Middle frontal gyrus (tissue), 1 donor: ENCODE measurements around the gene ITPR1.

Experiments used
- DNase-seq: peaks from one replicate; pipeline ENCODE4 v3.0.0-alpha.2; 2015; ENCODE audit warnings: low spot score; ENCODE audit errors: extremely low spot score

The ITPR1 gene

GRCh38 chr3:4678320-4678719, 185.2 kb downstream of the ITPR1 start:
- no peak for DNase-seq

GRCh38 chr3:4680227-4680691, 187.1 kb downstream of the ITPR1 start:
- no peak for DNase-seq

DNA sequence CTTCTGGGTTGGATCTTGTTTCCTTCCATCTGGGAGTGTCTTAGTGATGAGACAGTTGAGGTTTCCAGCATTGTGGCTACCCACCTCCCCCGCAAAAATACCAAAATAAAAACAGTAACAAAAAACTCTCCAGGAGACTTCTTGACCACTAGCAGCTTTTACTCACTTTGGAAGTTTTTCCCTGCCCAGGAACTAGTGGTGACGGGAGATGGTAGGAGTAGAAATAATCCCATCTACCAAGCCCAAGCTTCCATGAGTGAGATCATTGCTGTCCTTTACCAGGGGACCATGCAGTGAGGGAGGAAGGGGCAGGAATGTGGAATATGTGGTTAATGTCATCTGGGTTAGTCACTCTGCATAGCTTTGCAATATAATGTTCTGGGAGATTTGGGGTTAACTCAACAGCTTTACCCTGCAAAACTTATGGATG, 187.7 kb downstream of the ITPR1 start:
- no peak for DNase-seq

DNA sequence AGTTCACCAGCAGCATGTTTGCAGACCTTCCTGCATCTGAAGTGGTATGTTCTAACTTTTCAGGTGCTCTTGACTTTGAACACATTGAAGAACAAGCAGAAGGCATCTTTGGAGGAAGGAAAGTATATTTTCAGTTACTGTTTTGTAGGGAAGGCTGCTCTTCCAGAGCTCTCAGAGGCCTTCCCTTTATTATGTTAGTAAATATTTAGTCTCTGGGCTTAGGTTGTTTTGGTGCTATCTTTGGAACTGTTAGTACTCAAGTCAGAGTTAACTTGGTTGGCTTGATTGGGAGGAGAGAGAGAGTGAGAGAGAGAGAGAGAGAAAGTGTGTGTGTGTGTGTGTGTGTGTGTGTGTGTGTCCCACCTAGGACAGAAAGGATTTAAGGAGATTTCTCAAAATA, 188.2 kb downstream of the ITPR1 start:
- no peak for DNase-seq

DNA sequence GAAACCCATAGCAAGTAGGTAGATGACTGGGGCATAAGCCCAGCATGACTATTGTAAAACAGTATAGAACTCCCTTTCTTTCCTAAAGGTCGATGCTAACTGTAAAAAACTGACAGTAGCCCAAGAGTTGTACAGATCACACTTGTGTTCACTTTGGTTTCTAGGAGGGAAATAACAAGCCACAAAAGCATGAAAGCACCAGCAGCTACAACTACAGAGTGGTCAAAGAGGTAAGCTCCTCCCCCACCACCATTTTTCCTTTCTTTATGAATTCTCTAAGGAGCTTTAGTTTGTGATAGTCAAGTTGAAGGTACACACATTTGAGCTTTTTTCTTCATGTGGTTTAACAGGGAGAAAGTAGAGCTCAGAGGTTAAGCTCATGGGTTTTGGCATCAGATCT, 191.0 kb downstream of the ITPR1 start:
- DNase-seq = no peak

- DNase-seq = no peak
Observed at GRCh38 chr3:4684976-4685375, 191.8 kb downstream of the ITPR1 start.

DNA sequence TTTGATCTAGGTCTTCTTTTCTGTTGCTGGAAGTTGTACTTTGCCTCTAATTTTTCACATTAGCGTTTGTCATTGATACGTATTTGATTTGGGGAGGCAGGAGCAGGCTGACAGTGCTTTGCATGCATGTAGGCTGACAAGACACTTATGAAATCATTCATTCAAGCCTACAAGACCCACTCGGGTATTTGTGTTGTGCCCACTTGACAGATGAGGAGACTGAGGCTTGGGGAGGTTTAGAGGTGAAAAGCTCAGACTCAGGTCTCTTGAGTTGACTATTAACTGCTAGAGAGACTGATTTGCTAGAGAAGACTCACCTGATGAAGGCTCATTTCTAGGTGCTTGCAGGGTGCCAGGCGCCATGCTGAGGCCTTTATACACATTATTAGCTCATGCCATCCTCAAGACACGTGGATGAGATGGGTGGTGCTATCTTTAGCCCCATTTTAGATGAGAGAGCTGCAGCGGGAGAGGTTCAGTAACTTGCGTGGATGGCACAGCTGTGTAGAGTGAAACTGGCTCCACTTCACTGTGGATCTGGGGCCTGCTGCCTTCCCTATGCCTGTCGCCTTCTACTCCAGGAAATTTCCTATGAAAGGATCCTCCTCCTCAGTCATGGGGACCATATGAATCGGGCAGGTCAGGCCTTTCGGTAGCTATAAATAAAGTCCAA, 192.7 kb downstream of the ITPR1 start:
- DNase-seq = no peak

DNA sequence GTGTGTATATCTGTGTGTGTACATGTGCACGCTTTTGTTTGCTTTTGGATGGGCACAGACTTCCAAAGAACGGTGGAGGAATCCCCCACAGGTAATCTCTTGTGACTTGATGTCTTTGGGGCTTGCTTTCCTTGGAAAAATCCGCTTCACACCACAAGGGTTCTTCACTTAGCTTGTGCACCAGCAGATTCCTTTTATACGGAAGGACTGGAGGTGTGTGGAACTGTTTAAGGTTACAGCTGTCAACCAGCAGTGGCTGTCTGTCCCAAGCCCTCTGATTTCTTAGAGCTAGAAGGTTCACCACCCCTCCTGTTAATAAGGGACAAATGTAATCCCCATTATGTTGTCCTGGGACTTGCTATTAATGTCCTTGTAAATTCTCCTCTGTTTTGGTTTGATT, 193.5 kb downstream of the ITPR1 start:
- no peak for DNase-seq

DNA sequence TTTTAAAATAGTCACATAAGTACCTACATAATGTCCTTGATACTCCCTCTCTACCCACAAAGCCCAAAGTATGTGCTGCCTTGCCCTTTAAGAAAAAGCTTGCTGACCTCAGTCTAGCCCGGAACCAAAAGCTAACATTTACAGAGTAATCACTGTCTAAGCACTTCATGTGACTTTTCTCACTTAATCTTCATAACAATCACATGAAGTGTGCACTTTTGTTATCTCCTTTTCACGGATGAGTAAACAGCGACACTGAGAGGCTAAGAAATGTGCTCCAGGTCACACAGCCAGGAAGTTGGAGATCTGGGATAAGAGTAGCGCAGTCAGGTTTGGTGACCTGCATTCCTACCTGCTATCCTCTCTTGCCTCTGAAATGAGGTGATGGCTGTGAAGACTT, 194.0 kb downstream of the ITPR1 start:
- no peak for DNase-seq

DNA sequence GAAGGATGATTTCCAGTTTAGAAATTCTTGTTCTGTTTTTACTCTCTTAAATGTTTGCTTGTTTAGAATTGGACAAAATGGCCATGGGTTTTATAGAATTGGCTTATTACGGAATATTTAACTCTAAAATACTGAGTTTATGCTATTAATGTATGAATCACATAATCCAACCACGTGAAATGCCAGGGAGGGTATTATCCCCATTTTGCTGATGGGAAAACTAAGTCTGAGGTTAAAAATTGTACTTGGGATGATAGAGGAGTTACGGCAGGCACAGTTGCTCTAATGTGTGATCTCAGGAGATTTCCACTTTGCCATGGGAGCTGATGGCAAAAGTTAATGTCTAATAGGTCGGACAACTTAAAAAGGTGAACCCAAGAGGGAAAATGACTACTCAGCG, 194.4 kb downstream of the ITPR1 start:
- no peak for DNase-seq

GRCh38 chr3:4688411-4688810, 195.3 kb downstream of the ITPR1 start:
- DNase-seq = no peak

DNA sequence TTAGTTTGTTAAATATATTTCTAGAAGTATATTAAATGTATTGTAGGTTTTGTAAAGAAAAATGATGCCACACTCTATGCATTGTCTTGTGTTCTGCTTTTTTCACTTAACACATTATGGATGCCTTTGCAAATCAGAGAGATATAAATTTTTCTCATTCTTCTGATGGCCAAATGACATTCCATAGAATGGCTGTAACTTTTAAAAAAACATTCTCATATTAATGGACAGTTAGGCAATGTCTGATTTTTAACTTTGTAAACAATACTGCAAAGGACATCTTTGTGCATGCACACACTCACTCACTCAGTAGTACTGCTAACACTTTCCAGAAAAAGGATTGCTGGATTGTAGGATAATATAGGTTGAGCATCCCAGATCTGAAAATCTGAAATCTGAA, 195.9 kb downstream of the ITPR1 start:
- no peak for DNase-seq

GRCh38 chr3:4690277-4690676, 197.1 kb downstream of the ITPR1 start:
- no peak for DNase-seq

DNA sequence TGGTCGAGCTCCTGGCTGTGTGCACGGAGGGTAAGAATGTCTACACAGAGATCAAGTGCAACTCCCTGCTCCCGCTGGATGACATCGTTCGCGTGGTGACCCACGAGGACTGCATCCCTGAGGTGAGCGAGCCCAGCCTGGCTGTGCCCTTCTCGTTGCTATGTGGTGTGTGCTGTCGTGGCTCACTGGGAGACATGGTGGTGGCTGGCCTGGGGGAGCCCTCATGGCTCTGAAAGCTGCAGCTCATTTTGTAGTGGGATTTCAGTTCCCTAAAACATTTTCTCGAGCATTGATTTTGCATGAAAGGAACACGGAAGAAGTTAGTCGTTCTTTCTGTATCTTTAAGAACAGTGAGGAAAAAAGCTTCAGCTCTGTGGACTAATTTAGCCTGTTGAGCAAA, 200.5 kb downstream of the ITPR1 start:
- DNase-seq = no peak

- DNase-seq = no peak
Observed at GRCh38 chr3:4695846-4696245, 202.7 kb downstream of the ITPR1 start.

- no peak for DNase-seq
Observed at GRCh38 chr3:4696266-4696665, 203.1 kb downstream of the ITPR1 start.

GRCh38 chr3:4698125-4698821, 205.1 kb downstream of the ITPR1 start:
- no peak for DNase-seq

- DNase-seq = no peak
Observed at GRCh38 chr3:4703054-4703480, 209.9 kb downstream of the ITPR1 start.

- no peak for DNase-seq
Observed at GRCh38 chr3:4704552-4704951, 211.4 kb downstream of the ITPR1 start.

DNA sequence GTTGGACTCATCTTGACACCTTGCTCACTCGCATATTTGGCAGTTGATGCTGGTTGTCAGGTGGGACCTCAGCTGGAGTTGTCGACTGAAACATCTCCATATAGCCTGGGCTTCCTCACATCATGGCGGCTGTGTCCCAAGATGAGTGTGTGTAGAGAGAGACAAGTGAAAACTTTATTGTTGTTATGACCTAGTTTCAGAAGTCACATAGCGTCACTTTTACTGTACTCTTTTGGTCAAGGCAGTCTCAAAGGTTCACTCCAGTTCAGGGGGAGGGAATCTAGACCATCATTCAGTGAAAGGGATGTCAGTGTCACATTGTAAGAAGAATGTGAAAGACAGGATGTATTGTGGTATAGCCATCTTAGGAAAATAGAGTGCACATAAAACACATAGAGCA, 214.2 kb downstream of the ITPR1 start:
- DNase-seq = no peak

GRCh38 chr3:4708230-4708629, 215.1 kb downstream of the ITPR1 start:
- DNase-seq = no peak

DNA sequence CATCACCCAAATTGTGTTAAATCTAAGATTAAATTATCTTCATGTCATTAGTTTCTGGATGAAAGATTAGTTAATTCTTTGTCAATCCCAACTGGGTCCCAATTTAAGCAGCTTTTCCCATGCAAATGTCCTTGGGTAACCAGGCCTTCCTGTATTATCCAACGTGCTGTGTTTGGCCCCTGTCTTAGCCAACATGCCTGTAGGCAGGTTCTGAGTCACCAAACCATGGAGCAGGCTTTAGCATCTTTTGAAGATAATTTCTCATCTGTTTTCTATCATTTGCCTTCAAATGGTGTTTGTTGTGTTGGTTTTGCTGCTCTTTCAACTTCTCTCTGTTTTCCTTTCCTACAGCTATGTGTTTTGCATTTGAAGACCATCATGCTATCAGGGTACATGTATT, 216.2 kb downstream of the ITPR1 start:
- no peak for DNase-seq

DNA sequence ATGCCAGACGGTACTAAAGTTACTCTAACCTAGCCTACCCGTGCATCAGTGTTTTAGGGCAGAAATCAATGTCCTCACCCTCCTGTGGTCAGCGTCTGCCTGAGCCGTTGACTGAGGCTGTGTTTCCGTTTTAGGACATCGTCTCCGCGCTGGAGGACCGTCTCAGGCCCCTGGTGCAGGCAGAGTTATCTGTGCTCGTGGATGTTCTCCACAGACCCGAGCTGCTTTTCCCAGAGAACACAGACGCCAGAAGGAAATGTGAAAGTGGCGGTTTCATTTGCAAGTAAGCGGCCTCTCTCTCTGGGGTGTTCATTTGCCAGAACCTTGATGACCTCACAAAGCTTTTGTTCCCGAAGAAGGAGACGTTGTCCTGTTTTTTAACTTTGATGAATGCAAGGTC, 217.0 kb downstream of the ITPR1 start:
- DNase-seq = no peak
